HG03095 (cell line): ENCODE results near the gene JAK3.
A peak's percentile ranks its signal among the peaks of the same experiment; 100 is the strongest.

Experiments used
- ATAC-seq: cut with Tn5 transposase; IDR thresholded peaks from one replicate; pipeline ENCODE4 v1.9.1; 2021; ENCODE audit warnings: moderate library complexity; ENCODE audit not compliant: unreplicated experiment

Gene JAK3

DNA sequence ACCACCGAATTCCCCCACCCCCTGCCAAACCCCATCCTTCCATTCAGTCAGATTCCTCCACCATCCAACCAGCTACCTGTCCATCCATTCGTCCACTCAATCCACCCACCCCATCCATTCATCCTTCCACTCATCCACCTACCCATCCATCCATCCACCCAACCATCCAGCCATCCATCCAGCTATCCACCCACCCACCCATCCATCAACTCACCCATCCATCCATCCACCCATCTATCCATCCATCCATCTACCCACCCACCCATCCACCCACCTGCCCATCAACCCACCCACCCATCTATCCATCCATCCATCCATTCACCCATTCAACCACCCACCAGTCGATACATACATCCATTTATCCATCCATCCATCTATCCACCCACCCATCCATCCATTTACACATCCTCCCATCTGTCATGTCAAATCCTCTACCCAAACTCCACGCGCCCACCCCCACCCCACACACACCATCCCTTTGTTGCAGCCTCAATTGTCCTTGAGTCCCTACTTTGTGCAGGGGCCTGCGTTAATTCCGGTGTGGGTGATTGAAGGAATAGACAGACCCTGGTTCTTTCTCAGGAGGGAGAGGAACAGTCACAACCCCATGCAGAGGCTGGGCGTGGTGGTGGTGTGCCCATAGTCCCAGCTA is 18.7 kb upstream of the JAK3 start:
- ATAC-seq: no peak

DNA sequence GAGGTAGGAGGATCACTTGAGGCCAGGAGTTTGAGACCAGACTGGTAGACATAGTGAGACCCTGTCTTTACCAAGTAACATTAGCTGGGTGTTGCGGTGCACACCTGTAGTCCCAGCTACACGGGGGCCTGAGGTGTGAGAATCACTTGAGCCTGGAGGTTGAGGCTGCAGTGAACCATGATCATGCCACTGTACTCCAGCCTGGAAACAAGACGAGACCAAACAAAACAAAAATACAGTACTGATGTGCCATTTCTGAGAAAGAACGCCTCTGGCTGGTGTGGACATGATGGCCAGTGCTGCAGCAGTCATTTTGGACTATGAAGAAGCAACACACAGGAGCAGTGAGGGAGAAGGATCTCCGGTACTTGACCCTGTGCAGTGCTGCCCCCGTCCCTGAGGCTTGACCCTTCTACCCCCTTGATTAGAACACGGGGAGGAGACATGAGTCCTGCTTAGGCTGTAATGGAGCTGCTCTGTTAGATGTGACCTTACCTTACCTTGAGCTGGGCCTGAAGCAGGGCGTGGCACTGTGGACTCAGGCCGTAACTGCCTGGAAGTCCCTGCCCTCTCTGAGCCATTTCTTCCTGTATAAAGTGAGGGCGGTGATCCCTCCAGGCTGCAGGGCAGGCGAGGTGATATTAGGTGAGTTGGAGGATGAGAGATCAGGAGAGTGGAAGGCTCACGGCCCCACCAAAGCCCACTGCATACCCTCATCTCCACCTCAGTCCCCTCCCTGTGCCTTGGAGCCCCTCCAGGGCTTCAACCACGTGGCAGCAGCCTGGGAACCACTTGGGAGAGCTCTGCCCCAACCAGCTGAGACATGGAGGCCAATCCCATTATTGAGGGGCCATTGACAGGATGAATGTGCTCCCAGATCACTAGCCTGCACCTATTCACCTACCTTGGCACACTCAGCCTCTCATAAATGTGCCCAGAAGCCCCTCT is 17.9 kb upstream of the JAK3 start:
- no peak for ATAC-seq

DNA sequence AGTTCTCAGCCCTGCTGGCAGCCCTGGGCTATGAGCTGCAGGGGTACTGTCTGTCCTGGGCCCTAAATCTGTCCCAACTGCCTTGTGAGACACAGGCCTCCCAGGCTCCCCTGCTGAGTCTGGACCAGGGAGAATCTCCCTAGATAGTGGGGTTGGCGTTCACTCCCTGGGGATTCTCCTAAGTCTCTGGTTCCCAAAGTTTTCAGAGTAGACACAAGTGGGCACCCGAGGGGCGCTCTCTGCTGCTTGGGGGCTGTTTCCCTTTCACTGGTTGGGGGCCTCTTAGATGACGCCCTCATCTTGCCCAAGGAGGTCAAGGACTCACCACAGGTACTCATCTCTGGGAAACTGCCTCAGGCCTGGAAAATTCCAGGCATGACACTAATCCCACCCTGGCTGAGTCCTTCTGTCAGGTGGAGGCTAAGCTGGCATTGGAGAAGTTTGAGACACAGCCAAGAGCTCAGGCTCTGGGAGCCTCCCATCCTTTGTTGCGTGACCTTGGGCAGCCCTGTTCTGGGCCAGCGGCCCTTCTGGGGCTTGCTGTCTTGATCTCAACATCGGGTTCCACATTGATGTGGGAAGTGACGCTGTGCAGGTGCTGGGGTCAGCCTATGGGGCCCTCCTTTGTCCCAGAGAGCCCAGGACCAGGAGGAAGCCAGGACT is 15.9 kb upstream of the JAK3 start:
- ATAC-seq: no peak

DNA sequence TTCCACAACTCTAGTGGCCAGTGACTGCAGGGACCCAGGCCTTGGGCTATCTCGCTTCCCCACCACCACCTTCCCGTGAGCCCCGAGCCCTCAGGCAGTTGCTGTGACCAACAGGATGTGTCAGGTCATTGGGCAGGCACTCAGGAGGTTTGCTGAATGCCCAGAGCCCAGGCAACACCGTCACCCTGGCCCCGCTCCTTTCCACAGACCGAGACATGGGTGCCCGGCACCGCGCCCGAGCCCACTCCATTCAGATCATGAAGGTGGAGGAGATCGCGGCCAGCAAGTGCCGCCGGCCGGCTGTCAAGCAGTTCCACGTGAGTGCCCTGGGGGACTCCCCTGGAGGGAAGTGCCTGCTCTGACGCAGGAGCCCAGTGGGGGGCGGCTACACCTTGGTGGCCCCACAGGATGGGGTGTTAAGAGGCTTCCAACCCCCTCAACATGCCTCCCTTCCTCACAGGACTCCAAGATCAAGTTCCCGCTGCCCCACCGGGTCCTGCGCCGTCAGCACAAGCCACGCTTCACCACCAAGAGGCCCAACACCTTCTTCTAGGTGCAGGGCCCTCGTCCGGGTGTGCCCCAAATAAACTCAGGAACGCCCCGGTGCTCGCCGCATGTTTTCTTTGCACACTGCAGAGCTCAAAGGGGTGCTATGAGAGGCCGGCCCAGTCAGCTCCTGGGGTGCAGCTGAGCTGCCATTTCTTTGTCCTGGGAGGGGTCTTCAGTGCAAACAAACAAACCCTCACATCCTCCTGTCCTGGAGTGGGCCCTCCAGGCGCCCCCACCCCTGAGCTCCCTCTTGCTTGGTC is 15.1 kb upstream of the JAK3 start:
- no peak for ATAC-seq

DNA sequence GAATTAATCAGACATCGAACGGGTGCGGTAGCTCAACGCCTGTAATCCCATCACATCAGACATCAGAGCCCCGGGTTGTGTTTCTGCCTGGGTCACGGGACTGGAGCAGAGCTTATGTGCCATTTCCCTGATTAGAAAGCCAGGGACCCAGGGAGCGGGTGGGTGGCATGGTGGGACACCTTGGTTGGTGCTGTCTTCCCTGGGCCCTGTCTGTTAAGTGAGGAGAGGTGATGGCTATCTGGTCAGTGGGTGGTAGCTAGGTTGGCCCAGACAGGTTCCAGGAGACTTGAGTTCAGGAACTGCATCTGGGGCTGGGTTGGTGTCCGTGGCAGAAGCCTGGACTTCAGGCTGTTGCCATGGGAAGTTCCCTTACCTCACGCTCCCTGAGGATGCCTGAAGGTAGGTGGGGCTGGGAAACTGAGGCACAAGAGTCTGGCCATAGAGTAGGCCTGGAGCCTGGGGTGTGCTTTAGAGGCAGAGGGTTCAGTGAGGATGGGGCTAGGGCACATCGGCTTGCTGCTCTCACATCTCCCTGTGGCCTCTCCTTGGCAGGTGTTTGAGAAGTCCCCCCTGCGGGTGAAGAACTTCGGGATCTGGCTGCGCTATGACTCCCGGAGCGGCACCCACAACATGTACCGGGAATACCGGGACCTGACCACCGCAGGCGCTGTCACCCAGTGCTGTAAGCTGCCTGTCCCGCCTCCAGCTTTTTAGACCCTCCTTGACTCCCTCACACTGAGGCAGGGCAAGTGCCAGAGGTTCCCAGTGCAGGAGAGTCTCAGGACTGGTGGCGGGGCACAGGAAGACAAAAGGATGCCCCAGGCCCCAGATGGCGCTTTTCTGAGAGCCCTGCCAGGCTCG is 14.0 kb upstream of the JAK3 start:
- ATAC-seq: no peak

DNA sequence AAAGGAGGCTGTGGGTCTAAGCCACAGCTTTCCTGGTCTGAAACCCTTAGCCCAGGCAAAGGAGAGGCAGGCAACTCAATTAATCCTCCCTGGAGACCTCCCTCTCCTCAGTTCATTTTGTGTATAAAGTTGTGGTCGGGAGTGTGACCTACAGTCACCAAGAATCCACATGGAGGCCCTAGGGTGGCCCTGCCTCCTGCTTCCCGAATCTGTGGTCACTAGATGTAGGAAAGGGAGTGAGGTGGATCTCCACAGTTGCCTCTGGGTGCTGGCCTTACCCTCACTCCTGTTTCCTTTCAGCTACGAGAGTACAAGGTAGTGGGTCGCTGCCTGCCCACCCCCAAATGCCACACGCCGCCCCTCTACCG is 13.2 kb upstream of the JAK3 start:
- no peak for ATAC-seq

DNA sequence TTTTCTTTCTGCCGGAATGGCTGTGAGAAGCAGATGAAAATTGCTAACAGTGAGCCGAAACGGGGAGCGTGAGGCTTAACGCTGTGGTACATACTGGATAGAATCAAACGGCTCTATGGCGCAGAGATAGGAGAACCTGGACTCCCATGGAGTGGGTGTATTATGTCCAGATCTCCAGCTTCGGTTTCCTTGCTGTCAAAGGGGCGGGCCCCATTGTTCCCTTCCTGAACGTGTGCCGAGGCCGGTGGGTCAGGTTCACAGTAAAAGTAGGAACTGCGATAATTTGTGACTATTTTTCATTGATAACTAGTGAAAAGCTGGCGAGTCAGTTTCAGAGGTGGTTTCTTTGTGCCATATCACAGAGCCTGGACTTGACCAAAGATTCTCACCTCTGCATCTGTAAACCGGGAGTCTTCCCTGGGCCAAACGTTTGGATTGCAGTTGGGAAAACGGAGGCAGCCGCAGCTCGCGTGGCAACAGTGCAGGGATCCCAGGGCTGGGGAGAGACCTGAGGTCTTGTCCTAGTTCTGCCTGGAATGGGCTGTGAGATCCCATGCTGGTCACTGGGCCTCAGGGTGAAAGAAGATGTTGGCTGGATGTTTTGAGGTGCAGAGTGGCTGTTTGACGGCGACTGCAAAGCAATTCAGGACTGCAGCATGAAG is 12.7 kb upstream of the JAK3 start:
- ATAC-seq: no peak

DNA sequence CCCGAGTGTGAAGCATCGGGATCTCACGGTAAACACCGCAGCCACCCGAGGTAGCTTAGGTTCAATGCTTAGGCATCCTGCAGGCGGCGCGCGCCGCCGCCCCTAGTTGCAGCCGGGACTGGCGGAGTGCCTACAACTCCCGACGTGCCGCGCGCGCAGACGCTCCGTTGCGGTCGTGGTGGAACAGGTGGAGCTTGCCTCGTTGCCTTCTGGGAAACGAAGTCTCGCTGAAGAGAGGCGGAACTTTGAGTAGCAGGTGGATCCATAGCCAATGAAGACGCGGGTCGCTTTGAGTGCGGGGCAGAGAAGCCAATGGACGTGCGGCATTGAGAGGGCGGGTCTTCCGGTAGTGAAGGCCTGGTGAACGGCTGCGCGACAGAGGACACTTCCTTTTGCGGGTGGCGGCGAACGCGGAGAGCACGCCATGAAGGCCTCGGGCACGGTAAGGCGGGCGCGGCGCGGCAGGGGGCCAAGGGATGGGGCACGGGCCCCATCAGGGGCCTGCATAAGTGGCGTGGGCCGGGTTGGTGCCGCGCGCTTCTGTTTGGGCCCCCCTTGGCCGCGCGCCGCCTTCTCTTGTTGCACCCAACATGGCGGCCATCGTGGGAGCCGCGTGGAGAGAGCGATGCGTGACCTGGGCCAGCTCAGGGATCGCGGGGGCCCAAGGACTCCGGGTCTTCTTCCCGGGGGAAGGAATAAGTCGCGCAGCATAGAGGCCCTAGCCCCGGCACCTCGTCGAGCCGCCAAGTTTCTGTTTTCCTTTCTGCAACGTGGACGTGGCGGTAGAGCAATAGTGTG is 11.9 kb upstream of the JAK3 start, which contains the start of gene RPL18A:
Gene RPL18A (plus strand): TSS at position 378 of the 798 bp plus-strand sequence. CDS start 47 bp downstream, at position 425.
- peak; percentile 86 for ATAC-seq

DNA sequence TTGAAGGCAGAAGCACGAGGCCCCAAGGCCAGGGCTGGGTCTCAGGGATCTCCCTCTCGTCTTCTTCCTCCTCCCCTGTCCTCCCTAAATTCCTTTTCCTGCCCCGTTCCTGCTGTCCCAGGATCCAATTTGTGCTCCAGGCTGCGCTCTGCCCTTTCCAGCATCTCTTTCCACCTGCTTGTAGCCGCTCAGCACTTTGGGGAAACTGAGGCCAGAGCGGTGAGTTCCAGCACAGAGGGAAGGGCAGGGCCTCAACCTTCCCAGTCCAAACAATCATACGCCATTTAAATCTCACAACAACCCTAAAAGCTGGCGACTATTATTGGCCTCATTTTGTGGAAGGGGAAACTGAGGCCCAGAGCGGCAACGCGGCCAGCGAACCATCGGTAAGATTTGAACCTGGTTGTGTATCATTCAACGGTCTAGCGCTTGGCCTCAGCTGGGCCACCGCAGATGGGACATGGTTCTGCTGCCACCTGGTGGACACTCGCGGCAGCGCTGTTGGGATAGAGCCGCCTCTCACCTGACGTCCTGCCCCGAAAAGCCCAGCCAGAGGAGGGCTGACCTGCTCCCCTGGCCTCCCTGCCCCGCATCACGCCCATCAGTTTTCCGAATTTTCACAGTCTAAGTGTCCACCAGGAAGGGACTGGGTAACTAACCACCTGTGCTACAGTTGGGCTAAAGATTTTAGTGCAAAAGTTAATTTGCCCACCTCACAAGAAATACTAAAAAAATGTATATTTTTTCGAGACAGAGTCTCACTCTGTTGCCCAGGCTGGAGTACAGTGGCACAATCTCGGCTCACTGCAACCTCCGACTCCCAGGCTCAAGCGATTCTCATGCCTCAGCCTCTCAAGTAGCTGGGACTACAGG is 7.7 kb upstream of the JAK3 start:
- ATAC-seq: no peak

DNA sequence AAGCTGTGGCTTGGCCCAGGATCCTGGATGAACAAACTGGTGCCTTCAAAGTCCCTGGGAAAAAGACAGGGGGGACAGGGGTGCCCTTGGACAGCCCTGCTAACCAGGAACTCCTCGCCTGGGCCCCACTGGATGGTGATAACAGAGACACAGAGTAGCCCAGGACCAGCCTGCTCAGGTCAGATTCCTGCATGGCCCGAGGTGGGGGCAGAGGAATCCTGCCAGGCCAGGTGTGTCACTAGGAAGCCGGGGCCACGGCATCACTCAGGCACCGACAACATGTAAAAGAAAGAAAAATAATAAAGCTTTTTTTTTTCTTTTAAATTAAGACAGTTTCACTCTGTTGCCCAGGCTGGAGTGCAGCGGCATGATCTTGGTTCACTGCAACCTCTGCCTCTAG is 6.3 kb upstream of the JAK3 start:
- ATAC-seq: no peak

DNA sequence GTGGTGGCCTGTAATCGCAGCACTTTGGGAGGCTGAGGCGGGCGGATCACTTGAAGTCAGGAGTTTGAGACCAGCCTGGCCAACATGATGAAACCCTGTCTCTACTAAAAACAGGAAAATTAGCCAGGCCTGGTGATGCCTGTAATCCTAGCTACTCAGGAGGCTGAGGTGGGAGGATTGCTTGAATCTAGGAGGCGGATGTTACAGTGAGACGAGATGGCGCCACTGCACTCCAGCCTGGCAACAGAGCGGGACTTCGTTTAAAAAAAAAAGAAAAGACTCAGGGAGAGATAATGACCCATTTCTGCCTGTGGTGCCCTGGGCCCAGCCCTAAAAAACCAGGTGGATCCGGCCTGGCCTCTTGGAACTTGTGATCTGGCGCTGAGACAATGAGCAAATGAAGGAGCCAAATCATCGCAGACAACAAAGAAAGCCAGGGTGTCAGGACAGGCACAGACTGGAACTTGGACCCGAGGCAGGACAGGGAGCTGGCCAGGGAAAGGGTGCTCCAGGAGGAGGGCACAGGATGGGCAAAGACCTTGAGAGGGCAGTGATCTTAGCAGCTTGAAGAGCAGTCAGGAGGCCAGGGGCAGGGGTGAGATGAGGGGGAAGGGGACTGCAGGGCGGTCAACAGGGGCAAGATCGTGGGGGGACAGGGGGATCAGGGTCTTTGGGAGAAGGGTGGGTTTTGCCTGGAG is 962 bp upstream of the JAK3 start:
- ATAC-seq: no peak

DNA sequence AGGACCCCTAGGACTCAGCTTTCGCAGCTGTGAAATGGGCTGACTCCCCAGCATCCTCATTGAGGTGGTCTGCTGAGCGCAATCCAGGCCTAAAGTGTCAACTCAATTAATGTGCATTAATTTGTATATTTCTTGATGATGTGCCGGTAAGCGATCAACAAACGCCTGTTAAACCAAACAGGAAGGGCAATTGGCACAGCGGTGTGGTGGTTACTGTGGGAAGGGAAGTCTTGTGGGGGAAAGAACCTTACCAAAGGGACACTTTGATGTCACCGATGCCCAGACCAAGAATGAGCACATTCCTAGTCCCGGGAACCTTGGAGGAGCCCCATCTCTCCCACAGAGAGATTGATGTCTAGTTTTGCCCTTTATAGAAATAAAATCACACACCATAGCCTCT is 1.6 kb downstream of the JAK3 start:
- no peak for ATAC-seq

DNA sequence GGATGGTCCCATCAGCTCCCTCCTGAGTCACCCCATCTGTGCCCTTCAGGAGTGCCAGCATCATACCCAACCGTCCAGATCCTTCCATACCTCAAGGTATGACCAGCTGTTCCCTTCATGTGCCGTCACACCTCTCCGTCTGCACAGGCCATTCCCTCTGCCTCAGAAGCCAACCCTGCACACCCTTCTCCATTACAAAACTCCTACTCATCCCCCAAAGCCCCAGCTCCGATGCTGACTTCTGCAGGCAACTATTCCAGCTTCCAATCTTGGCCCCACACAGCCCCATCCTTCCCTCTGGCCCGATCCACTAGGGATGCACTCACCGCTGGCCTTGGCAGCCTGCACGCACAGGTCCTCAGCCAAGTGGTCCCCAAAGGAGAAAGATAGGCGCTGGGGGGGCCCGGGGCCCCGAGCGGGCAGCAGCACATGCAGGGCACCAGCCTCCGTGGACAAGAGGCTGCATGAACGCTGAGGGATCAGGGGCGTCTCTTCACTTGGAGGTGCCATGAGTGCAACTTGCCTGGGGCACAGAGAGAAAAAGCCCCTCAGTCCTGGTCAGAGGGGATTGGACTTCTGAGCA is 3.8 kb downstream of the JAK3 start:
- no peak for ATAC-seq

DNA sequence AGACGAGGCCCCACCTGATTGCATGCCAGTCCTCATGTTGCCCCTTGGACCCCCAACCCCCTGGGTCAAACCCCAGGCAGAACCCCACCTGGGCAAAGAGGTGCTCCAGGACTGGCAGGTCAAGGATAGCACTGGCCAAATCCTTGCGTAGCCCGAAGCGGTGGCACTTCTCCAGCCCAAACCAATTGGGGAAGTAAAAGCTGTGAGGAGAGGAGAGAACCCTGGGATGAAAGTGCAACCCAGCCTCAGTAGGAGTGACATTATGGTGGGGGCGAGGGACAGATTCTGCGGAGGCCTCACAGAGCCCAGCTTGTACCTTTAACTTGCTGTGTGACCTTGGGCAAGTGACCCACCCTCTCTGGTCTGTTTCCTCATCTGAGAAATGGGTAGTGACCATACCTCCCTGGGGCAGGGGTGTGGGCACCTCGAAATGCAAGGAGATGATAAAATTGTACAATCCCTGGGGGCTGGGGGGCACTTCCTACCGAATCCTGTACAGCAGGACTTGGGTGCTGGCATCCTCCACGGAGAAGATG is 4.4 kb downstream of the JAK3 start:
- ATAC-seq: no peak

DNA sequence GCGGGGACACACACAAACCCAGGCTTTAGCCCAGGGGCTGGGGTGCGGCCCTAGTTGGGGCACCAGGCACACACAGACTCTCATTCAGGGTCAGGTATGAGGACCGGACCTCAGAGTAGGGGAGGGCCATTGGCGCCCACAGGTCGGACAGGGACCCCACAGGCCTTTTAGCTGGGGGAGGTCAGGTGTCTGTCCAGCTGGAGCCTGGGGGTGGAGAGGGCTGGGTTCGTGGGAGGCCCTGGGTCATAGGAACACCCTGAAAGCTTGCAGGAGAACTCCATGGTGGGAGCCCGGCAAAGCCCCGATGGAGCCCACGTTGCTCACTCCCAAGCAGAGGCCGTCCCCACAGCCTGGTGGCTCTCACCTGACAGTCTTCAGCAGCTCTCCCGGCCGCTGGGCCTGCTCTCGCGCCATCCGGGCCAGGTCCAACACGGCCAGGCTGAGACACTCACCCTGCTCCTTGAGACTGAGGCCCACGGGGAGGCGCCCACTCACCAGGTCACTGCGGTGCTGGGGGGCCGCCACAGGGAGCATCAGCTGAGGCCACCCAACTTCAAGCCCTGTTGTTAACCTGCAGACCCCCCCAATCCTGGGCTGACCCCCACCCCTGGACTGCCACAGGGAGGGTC is 5.0 kb downstream of the JAK3 start:
- no peak for ATAC-seq
